ENCODE results near the gene ZFP30.

- TF ChIP-seq REST (IDR thresholded peaks at IDR 0.05; ENCODE audit: insufficient read depth in 1 of 2, low read depth in 2 of 2, low read length in 2 of 2) (peak in 1 of 2 experiments; percentile 60; a peak in 1 of 4 replicates), POLR2AphosphoS5 (IDR thresholded peaks at IDR 0.05; ENCODE audit: low read depth, low read length) (no peak), SIN3A (IDR thresholded peaks at IDR 0.05; ENCODE audit: borderline replicate concordance, insufficient read depth, low read length) (no peak)
Observed at GRCh38 chr19:37654629-37655300, 500 bp downstream of the ZFP30 start.
